ENCODE results near the gene KIAA1217. TPM values are rescaled to one million over a fixed set of nuclear protein-coding genes. Genes with fewer than 3 reads are reported as not detected.

Gene KIAA1217
- total RNA-seq, 1 experiment from 2014 or later = 76.2 TPM

DNA sequence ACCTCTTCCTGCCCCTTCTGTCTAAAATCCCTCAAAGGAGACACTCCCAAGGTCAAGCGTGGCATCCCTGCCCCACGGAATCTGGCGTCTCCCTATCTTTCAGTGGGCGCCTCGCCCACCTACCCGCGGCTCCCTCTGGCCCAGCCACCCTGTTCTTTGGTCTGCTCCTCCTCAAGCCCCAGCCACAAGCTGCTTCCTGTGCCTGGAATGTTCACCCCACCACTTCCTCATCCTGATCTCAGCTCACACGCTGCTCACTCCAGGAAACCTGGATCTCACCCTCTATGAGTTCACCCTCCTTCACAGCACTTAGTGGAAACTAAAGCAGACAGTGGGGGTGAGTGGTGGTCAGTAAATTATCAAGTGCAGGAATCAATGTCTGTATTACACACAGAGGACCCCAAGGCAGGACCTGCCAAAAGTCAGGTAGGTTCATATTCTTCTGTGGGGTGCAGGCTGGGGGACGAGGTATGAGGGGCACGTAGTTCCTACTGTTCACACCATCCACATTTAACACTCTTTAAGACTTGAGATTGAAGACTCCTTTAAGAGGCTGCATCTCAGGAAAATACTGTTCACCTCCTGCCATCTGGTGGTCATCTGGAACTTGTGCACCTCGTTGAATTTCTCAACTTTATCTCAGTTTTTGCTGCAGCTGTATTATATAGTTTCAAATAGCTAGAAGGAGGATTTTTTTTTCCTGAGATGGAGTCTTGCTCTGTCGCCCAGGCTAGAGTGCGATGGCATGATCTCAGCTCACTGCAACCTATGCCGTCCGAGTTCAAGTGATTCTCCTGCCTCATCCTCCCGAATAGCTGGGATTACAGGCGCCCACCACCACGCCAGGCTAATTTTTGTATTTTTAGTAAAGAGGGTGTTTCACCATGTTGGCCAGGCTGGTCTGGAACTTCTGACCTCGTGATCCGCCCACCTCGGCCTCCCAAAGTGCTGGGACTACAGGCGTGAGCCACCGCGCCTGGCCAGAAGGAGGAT lies 348.1 kb downstream of the KIAA1217 start:
- Histone ChIP-seq H3K9me3 (ENCODE audit: low read depth, low read length, poor library complexity, severe bottlenecking) (no peaks in the 10 kb centered on the region), H3K27me3 (replicated peaks; ENCODE audit: insufficient read depth, low read depth, low read length, poor library complexity) (no peaks in the 10 kb centered on the region), H3K4me3 (ENCODE audit: low read depth, low read length, poor library complexity, severe bottlenecking) (no peak overlapping the region), H3K4me1 (ENCODE audit: insufficient read depth, low read length, poor library complexity, severe bottlenecking) (peaks cover 11% of the 10 kb centered on the region), H3K36me3 (ENCODE audit: insufficient read depth, low read length, poor library complexity, severe bottlenecking) (no peaks in the 10 kb centered on the region), H3K27ac (ENCODE audit: low read depth, low read length, poor library complexity, severe bottlenecking) (no peak overlapping the region)
- BruUV-seq (replicated peaks) = no TSS peak
- ChIA-PET POLR2A (ENCODE audit: low non-redundant PET) (no interaction called here), CTCF (interaction anchor here (0.6 to 1.6 kb wide), 5 partner anchors 16 to 1399 kb away, joined by 3 to 8 read pairs (median 3); no protein-coding TSS in a partner anchor)
- TF ChIP-seq, protein P1, sequence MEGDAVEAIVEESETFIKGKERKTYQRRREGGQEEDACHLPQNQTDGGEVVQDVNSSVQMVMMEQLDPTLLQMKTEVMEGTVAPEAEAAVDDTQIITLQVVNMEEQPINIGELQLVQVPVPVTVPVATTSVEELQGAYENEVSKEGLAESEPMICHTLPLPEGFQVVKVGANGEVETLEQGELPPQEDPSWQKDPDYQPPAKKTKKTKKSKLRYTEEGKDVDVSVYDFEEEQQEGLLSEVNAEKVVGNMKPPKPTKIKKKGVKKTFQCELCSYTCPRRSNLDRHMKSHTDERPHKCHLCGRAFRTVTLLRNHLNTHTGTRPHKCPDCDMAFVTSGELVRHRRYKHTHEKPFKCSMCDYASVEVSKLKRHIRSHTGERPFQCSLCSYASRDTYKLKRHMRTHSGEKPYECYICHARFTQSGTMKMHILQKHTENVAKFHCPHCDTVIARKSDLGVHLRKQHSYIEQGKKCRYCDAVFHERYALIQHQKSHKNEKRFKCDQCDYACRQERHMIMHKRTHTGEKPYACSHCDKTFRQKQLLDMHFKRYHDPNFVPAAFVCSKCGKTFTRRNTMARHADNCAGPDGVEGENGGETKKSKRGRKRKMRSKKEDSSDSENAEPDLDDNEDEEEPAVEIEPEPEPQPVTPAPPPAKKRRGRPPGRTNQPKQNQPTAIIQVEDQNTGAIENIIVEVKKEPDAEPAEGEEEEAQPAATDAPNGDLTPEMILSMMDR (conservative IDR thresholded peaks at IDR 0.05; ENCODE audit: low read depth, low read length) = peak; percentile 81
- TF ChIP-seq EZH2 (IDR thresholded peaks at IDR 0.05; ENCODE audit: borderline replicate concordance, low read depth, low read length, poor library complexity, severe bottlenecking) = no peak
- intact Hi-C loops (cut with micrococcal nuclease; ENCODE audit: unreplicated experiment) = loop anchor here (2.0 to 10.0 kb wide), 3 partner anchors 166 to 1400 kb away; no protein-coding TSS in a partner anchor
- peak; percentile 85 for DNase-seq (ENCODE audit: low spot score)

DNA sequence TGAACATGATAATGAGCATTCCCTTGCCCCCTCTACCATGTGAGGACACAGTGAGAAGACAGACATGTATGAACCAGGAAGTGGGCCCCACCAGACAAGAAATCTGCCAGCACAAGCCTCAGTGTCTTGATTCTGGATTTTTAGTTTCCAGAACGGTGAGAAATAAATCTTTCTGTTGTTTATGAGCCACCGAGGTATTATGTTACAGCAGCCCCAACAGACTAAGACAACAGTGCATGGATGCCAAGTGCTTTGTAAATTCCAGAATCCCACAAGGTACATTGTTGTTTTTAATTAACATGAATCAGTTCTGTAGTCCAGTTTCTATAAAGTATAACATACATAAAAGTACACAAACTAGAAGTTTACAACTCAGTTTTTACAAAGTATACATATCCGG lies 352.5 kb downstream of the KIAA1217 start:
- intact Hi-C loops (cut with micrococcal nuclease; ENCODE audit: unreplicated experiment) = no loop called here
- CTCF ChIA-PET = no interaction called here
- H3K27ac ChIP-seq (ENCODE audit: low read depth, low read length, poor library complexity, severe bottlenecking) = no peak overlapping the region
- H3K27me3 ChIP-seq (replicated peaks; ENCODE audit: insufficient read depth, low read depth, low read length, poor library complexity) = no peaks in the 10 kb centered on the region
- no peak for DNase-seq (ENCODE audit: low spot score)
- no peaks in the 10 kb centered on the region for H3K9me3 ChIP-seq (ENCODE audit: low read depth, low read length, poor library complexity, severe bottlenecking)
- POLR2A ChIA-PET (ENCODE audit: low non-redundant PET) = no interaction called here
- peaks cover 5% of the 10 kb centered on the region for H3K4me1 ChIP-seq (ENCODE audit: insufficient read depth, low read length, poor library complexity, severe bottlenecking)
- BruUV-seq (replicated peaks) = no TSS peak
- TF ChIP-seq EZH2 (IDR thresholded peaks at IDR 0.05; ENCODE audit: borderline replicate concordance, low read depth, low read length, poor library complexity, severe bottlenecking) = no peak
- TF ChIP-seq, protein P1 (conservative IDR thresholded peaks at IDR 0.05; ENCODE audit: low read depth, low read length) = no peak
- no peaks in the 10 kb centered on the region for H3K36me3 ChIP-seq (ENCODE audit: insufficient read depth, low read length, poor library complexity, severe bottlenecking)
- H3K4me3 ChIP-seq (ENCODE audit: low read depth, low read length, poor library complexity, severe bottlenecking) = no peak overlapping the region

DNA sequence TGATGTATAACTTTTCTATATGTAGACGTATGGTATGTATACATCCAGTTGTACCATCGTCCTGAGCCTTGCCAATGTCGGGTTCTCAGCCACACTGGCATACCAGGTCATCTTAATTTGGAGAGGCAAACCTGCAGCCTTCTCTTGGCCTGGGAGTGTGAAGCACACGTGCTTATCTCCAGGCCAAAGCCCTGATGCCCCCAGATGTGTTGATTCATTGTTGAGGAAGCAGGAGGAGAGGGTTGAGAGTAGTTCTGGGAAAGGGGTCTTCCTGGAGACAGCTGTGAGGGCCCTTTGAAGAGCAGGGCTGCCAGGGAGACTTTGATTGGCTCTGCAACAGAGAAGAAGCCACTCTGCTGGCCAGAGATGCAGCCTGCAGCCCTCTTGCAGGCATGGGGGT lies 359.1 kb downstream of the KIAA1217 start:
- POLR2A ChIA-PET (ENCODE audit: low non-redundant PET) = interaction anchor here (0.7 kb wide), 1 partner anchor 1490 kb away, joined by 6 read pairs; no protein-coding TSS in a partner anchor

More for the DNA sequence above, 359.1 kb downstream of the KIAA1217 start:
- no peak for DNase-seq (ENCODE audit: low spot score)
- Histone ChIP-seq H3K9me3 (ENCODE audit: low read depth, low read length, poor library complexity, severe bottlenecking) (no peaks in the 10 kb centered on the region), H3K36me3 (ENCODE audit: insufficient read depth, low read length, poor library complexity, severe bottlenecking) (no peaks in the 10 kb centered on the region), H3K4me1 (ENCODE audit: insufficient read depth, low read length, poor library complexity, severe bottlenecking) (no peaks in the 10 kb centered on the region), H3K27me3 (replicated peaks; ENCODE audit: insufficient read depth, low read depth, low read length, poor library complexity) (no peaks in the 10 kb centered on the region), H3K27ac (ENCODE audit: low read depth, low read length, poor library complexity, severe bottlenecking) (no peak overlapping the region), H3K4me3 (ENCODE audit: low read depth, low read length, poor library complexity, severe bottlenecking) (no peak overlapping the region)
- intact Hi-C loops (cut with micrococcal nuclease; ENCODE audit: unreplicated experiment) = no loop called here
- no peak for TF ChIP-seq EZH2 (IDR thresholded peaks at IDR 0.05; ENCODE audit: borderline replicate concordance, low read depth, low read length, poor library complexity, severe bottlenecking)
- BruUV-seq (replicated peaks) = no TSS peak
- CTCF ChIA-PET = interaction anchor here (0.6 to 0.7 kb wide), 2 partner anchors 248 to 472 kb away, joined by 6 to 8 read pairs; no protein-coding TSS in a partner anchor
